GM21576 (cell line): ENCODE measurements around the gene SHROOM3.

Experiments
- ATAC-seq: cut with Tn5 transposase; IDR thresholded peaks from one replicate; pipeline ENCODE4 v1.9.1; 2021; ENCODE audit warnings: mild to moderate bottlenecking, moderate library complexity; ENCODE audit not compliant: unreplicated experiment

SHROOM3 gene

DNA sequence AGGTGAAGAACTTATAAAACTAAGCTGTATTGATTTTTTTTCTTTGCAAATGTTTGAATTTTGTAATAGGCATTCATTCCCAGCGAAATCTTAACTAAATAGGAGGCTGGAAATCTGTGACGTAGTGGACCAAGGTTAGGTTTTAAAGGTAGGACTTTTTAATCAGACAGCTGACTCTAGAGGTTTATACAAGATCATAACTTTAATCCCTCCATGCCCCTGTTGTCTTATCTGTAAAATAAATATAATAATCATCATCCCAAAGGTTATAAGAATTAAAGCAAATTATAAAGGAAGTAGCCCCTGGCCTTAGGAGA is 101.3 kb downstream of the SHROOM3 start:
- no peak for ATAC-seq

DNA sequence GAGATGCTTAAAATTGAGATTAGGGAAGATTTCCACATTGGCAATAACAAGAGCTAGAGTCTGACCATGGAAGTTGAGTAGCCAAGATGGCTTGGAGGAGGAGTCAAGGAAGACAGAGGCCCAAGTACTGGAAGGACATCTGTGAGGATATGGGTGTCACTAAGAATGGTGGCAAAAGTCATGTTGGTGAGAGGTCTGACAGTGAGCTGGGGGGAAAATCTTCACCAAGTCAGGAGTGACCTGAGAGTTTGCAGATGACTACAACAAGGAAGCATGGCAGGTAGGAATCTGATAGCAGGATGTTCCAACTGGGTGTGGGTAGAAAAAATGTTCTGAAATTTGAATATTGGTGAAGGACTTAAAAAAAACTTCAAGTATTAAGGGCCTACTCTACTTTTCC is 103.3 kb downstream of the SHROOM3 start:
- ATAC-seq, result no peak

DNA sequence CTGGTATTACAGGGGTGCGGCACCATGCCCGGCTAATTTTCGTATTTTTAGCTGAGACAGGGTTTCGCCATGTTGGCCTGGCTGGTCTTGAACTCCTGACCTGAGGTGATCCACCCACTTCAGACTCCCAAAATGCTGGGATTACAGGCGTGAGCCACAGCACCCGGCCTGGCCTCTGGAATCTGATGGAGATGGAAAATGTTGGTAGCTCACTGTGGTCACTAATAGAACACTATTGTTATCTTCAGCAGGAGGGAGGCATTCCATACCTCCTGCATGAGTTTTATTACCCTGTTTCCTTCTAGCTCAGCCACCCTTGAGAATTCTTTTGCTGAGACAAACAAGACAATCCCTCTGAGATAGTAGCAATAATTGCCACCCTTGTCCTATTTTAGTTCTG is 105.0 kb downstream of the SHROOM3 start:
- no peak for ATAC-seq

DNA sequence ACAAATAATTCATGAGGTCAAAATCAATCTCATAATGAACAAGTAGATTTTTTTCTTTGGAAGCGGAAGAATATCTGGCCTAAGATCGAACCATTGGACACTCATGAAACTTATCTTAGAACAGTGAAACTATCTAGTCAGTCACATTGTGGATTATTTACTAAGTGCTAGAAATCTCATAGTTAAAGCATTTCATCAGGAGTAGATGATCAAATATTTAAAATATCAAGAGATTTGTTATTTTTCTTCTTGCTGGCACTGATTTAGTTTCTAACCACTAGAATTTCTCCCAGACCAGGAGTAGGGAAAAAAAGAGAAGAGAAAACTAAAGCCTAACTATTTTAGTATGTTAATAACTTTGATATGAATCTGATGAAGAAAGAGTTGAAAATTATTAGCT is 105.5 kb downstream of the SHROOM3 start:
- no peak for ATAC-seq

DNA sequence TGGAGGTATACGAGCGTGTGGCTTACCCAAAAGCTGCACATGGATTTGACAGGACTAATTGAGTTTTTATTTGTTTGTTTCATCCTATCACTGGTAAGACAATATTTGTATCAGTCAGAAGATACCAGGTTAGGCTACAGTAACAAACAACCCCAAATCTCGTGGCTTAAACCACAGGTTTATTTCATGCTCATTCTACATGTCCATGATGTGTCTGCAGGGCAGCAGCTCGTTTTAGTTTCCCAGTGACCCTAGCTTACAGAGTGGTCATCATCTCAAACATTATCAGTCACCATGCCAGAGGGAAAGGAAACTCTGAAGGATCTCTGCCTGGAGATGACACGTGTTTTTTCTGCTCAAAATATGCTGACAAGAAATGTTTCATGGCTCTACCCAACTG is 108.3 kb downstream of the SHROOM3 start:
- ATAC-seq, result no peak

DNA sequence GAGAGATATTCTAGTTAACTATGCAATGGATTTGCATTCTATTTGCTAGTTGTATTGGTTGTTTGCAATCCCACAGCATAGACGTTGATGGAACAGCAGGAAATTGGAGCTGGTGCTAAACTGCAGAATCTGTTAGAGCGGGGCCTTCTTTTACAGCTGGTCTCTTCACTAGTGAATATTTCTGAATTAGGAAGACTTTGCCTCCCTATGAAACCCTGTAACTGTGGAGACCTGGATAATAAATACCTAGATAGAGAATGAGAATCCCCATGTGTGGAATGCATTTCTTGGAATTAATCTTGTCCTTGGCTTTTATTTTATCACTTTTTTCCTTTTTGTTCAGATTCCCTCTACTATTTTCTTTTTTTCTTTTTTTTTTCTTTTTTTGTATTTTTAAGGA is 109.7 kb downstream of the SHROOM3 start:
- ATAC-seq, result no peak

DNA sequence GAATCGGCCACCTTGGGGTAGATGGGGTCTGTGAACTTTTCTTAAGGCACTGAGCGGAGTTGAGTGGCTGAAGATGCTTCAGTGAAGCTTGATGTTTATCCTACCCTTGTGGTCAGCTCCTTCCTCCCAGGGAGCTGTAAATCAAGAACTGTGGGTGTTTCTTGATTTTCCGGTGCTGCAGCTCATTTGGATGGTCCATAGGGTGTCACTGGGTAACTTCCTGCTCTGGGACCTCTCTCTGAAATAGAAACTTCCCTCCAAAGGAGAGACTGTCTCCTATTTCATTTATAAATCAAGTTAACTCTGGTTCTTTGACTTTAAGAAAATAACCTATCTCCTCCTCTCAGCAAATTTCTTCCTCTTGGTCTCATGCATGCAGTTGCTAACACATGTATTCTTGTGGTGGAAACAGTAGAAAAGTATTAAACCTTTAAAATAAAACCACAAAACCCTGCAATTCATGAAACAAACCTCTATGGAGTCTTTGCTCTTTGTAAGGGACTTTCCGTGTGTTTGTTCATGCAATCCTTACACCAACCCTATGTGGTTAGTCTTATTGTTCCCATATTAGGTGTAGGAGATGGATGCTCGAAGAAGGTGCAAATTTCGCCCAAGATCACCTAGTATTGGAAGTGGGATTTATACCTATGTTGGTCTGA is 110.3 kb downstream of the SHROOM3 start:
- no peak for ATAC-seq

DNA sequence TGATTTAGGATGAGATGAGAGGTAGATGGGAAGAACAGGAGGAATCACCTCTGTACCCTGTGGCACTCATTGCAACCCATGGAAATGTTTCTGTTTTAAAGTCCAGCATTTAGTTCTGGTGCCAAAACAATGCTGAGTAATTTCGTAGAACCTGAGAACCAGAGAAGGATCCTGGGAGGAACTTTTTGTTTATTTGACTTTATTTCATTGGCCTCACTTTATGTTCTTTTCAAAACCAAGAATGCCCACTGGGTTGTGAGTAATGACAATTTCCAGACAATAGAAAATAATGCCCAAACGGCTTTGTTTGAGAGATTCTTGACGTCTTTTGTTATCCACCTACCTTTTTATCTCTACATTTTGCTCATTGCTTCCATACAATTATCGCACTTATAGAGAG is 111.3 kb downstream of the SHROOM3 start:
- ATAC-seq, result no peak

DNA sequence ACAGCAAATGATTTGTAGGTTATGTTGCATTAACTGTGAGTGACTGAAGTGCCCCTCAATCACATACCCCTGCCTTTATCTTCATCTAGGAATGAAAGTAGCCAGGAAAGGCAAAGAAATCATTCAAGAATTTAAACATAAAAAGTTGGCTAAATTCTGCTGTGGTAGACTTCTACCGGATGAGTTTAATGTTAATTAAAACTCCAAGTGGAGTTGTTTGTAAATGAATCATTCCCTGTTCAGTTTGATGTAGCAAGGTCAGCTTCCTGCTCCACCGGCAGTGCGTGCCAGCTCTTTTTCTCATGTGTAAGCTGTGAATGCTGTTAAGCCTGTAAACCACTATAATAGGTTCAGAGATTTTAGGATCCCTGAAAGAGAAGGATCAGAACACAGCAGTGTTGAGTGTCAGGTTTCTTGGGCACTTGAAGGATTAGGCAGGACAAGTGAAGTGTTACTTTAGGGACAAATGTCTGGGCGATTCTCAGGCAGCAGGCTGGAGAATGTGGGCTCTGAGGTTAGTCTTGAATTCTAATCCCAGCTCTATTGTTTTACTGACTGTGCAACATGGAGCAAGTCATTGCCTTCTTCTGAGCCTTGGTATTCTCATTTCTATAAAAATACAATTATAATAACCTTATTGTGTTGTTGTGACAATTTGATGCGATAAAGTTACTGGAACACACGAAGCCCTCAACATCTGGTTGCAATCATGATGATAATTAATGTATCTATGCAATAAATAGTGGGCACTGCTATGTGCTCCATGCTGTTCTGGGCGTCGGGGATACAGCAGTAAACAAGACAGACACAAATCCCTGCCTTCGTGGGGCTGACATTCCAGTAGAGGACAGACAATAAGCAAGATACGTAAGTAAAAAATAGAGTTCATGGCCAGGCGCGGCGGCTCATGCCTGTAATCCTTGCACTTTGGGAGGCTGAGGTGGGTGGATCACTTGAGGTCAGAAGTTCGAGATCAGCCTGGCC is 112.0 kb downstream of the SHROOM3 start:
- no peak for ATAC-seq

DNA sequence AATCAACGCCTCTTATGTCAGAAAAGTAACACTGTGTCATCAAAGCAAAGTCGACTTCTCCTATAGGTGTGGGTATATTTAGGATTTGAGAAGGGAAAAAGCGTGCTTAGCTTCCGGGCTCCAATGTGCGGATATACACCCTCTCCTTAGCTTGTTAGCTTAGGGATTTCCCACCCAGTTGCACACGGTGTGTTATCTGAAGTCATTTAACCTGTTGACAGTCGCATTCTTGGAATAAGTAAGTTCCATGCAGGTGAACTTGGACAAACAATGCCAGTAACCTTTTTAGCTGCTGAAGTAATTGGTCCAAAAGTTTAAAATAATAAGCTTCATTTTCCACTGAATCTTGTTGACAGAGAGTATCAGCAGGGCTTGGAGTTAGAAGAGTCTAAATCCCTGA is 113.7 kb downstream of the SHROOM3 start:
- no peak for ATAC-seq

DNA sequence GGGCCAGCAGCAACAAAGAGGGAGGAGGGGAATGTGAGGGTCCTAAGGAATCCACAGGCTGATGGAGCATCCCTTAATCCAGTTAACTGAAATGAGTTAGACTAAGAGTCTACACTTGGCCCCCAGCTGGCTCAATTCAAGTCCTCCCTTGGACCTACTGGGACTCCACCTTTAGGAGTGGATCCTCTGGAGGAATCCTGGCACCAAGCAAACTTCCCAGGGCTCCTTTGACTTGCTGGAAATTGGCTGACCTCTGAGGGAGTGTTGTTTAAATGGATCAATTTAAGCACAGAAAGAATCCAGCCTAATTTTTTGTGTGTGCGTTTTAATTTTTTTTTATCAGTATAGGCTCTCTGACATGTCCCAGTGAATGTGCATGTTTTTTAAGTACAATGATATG is 114.7 kb downstream of the SHROOM3 start:
- ATAC-seq, result no peak

DNA sequence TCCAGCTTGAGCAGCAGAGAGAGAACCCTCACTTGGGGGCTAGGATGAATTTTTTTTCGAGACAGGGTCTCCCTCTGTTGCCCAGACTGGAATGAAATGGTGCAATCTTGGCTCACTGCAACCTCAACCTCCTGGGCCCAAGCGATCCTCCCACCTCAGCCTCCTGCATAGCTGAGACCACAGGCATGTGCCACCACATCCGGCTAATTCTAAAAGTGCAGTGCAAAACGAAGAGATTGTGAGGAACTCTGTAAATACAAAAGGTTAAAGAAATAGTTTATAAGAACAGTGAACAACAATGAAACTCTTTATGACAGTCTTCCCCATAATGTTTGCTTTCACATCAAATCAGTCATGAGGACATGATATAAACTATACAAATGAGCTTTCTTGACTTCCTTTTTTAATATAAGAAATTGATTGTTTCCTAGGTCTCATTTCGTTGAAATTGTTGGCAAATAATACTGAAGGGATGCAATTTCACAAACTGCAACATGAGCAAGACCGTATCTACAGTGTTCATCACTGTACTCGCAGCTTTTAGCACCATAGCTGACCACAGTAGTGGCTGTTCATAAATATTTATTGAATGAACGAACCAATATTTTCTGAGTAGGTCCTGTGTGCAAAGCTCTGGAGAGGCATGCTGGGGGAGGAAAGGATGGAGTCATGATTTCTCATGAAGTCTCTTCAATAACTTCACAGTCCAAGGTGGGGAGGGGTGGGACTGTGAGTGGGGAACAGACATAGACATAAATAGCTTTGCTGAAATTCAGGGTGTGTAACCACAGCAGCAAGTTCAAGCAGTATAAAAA is 116.1 kb downstream of the SHROOM3 start:
- no peak for ATAC-seq

DNA sequence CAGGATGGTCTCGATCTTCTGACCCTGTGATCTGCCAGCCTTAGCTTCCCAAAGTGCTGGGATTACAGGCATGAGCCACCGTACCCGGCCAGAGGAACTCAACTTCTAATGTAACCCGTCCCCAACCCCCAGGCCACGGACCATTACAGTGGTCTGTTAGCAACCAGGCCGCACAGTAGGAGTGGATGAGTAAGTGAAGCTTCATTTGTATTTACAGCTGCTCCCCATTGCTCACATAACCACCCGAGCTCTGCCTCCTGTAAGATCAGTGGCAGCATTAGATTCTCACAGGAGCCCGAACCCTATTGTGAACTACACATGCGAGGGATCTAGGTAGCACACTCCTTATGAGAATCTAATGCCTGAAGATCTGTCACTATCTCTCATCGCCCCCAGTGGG is 119.6 kb downstream of the SHROOM3 start:
- ATAC-seq, result no peak

DNA sequence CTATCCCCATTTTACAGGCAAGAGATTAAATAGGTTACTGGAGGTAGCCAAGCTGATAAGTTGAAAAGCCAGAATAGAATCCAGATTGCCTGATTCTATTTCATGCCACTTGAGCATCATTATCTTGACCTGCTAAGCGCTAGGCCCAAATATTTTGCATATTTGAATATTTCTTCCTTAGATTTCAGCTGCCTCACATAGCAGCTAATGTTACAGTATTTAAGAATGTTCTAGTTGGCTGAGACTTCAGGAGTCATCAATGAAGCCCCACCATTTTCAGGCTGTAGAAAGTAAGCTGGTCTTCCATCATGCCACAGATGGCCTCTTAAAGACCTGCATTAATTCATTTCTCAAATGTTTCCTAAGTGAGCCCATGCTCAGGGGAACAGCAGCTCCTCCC is 121.4 kb downstream of the SHROOM3 start:
- ATAC-seq, result no peak

DNA sequence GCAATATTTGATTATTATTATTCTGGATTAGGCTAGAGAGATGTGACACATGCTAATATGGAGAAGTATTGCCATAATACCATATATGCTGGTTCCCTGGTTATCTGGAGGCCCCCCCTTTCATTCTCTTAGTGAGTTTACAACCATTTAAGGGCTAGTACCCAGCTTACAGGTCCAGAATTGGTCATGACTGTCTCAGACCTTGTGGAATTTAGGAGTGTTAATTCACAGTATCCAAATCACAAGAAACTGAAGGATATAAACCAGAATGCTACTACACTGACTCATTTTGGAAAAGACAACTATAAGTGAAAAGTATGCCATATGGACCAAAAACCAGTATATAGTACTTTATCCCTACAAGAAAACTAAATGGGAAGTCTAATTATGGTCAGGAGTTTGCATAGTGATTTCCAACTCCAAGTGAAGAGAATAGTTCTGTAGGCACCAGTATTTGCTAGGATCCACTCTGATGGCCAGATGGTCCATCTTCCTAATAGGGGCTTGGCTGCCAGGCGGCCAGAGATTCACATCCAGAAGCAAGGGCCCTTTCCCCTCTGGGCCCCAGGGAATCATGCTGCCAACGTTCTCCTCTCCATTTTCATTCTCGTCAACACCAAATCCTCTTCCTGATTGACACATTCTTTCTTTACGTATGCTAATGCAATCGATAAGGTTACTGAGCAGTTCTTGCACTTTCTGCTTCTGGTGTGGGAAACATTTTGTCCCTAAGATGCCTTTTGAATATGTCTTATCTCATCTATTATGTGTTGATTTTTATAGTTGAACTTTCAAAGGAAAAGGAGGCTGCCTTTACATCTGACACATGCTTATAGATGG is 123.6 kb downstream of the SHROOM3 start:
- no peak for ATAC-seq

DNA sequence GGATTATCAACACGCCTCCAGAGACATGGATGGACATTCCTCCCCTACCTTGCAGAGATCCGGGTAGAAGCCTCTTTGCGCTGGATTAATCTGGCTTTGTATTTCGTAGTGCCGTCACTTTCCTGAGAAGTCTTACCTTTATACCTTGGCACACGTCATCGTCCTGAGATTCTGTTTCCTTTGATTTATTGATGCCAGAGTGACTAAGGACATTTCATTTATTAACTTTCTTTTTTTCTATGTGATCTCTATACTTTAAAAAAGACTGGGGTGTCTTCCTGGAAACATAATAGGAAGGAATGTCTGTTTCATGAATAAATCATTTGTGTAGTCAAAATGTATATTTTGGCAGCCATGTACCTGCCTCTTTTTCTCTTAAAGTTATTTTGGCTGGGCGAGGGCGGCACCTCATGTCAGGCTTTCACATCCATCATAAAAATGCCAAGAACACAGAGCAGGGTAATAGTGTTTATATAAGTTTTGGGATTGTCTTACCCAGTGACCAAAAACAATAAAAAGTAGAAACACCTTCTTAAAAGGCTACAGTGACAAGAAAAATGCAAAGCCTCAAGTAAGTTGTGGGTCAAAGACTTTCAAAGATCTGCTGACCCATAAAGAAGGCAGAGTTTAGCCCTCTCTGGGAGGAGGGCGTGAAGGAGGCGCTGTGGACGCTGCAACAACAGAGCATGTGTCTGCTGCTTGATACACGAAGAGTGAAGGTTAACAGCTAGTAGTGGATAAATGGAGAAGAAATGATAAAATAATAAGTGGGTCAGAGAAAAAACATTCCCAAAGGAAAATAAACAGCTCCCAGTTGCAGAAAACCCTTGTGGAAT is 124.4 kb downstream of the SHROOM3 start:
- no peak for ATAC-seq

DNA sequence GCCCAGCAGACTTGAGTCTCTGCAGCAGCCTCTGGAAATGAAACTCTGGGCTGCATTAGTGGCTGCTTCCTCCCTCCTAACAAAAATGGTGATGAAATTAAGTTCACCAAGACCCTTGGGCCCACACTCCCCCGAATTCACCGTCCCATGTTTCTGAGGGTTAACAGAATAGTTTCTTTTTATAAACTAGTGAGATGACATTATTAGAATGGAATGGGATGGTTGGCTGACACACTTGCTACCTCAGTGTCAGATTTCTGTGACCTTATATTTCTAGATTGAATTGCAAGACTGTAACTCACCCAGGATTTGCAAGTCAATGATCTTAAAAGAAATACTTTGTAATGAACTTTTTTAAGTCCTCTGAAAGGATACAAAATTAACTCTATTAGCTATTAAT is 127.1 kb downstream of the SHROOM3 start:
- ATAC-seq, result no peak

DNA sequence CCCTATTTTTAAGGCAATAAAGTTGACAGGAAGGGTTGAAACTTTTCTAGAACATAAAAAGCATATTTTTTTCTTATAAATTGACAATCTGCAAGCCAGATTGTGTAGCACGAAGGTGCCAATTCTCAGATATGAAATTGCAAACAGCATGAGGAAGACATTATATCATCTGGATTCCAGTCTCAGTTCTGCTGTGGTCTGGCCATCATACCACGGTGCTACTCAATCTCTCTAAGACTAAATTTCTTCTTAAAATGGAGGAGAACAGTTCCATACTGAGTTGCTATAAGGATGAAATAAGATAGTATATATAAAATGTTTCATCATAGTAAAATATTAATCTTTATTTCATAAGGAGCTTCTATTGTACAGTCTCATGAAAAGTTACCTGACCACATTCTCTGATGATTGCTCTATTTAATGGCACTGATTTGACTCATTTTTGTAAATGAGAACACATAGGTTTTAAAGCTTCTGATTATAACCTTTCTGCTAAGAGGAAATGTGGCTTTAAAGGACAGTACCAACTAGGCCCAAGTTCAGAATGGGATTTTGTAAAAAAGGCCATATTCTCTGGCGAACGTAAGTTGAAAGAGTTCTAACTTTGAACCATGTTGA is 127.9 kb downstream of the SHROOM3 start:
- no peak for ATAC-seq

DNA sequence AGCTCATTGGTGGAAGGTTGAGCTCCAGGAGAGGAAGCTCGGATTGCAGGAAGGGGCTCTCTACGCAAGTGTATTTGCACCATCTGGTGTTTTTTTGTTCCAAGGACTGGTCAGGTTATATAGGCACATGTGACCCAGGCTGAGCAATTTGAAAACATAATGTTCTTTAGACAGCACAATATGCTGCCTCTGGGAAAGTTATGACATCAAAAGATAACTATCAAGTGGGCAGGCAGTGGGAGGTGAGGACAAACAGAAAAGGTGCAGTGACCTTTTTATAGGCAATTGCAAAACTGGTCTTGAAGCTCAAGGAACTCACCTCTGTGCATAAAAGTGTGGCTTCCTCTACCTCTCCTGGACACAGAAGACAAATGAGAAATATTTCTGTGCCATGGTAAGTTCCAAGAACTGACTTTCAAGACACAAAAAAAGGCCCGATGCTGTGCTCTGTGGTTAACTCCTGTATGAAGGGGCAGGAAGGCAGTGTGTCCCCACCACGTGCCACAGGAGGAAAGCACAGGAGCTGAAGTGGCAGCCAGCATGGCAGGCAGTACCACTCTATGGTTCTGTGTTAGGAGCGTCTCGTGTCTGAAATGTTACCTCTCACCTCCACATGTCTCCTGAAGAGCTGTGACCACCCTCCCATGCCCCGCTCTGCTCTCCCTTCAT is 128.6 kb downstream of the SHROOM3 start:
- ATAC-seq, result no peak
